GM12891 (cell line): ENCODE results near the gene TIMP2.
"Not testable (repeated sequence)": the region's sequence is repeated elsewhere in the genome, so short reads cannot be mapped to it uniquely, and the experiment has no call there.

Source experiments
- DNase-seq: peaks from one replicate; pipeline ENCODE4 v3.0.0; 2011; ENCODE audit warnings: low spot score; ENCODE audit not compliant: insufficient read length
- FAIRE-seq: peaks from 2 replicates; lab custom pipeline; 2011; peaks lifted over from hg19 to GRCh38; lab: Jason Lieb, UNC
- PAX5 ChIP-seq: IDR thresholded peaks from 2 replicates; pipeline ENCODE4 v1.6.1; 2011; ENCODE audit warnings: low read length, moderate library complexity, mild to moderate bottlenecking; ENCODE audit not compliant: insufficient read depth, severe bottlenecking
- POLR2A ChIP-seq: IDR thresholded peaks from 2 replicates; pipeline ENCODE4 v1.6.1; 2011; ENCODE audit warnings: low read depth, low read length, control low read depth
- POLR2AphosphoS5 ChIP-seq: IDR thresholded peaks from 2 replicates; pipeline ENCODE4 v1.6.1; 2011; ENCODE audit warnings: low read depth, low read length, control low read depth
- POU2F2 ChIP-seq: IDR thresholded peaks from 2 replicates; pipeline ENCODE4 v1.6.1; 2011; ENCODE audit warnings: low read depth, mild to moderate bottlenecking, control low read depth, low read length, moderate library complexity
- SPI1 ChIP-seq: IDR thresholded peaks from 2 replicates; pipeline ENCODE4 v1.6.1; 2011; ENCODE audit warnings: low read depth, low read length, control low read depth
- TAF1 ChIP-seq: IDR thresholded peaks from 2 replicates; pipeline ENCODE4 v1.6.1; 2011; ENCODE audit warnings: low read depth, low read length, control low read depth

The TIMP2 gene

GRCh38 chr17:78919861-78920450 lies 5.2 kb downstream of the TIMP2 start:
- no peak for TF ChIP-seq POLR2A
- no peak for TF ChIP-seq POU2F2
- TF ChIP-seq SPI1, result no peak
- TF ChIP-seq TAF1, result no peak
- TF ChIP-seq POLR2AphosphoS5, result no peak
- TF ChIP-seq PAX5, result no peak
- DNase-seq (no peak), FAIRE-seq (no peak)

GRCh38 chr17:78918979-78919378 lies 6.2 kb downstream of the TIMP2 start:
- no peak for FAIRE-seq
- DNase-seq, result no peak

GRCh38 chr17:78917451-78918275 lies 7.5 kb downstream of the TIMP2 start:
- FAIRE-seq, result no peak
- no peak for TF ChIP-seq POU2F2
- no peak for TF ChIP-seq TAF1
- TF ChIP-seq POLR2A, result no peak
- TF ChIP-seq PAX5, result no peak
- TF ChIP-seq SPI1, result no peak
- TF ChIP-seq POLR2AphosphoS5, result no peak
- DNase-seq, result no peak

More at GRCh38 chr17:78918979-78919378, 6.2 kb downstream of the TIMP2 start:
- TF ChIP-seq TAF1 (no peak), PAX5 (no peak), SPI1 (no peak), POU2F2 (no peak), POLR2A (no peak), POLR2AphosphoS5 (no peak)

- FAIRE-seq (no peak), DNase-seq (no peak)
- TF ChIP-seq PAX5, result no peak
- no peak for TF ChIP-seq POLR2AphosphoS5
- TF ChIP-seq TAF1, result no peak
- no peak for TF ChIP-seq SPI1
- TF ChIP-seq POLR2A, result no peak
- no peak for TF ChIP-seq POU2F2
These were observed 9.1 kb downstream of the TIMP2 start for GRCh38 chr17:78915872-78916632.

- FAIRE-seq (no peak), DNase-seq (no peak)
- TF ChIP-seq PAX5, result no peak
- TF ChIP-seq POU2F2, result no peak
- no peak for TF ChIP-seq POLR2AphosphoS5
These were observed 12.1 kb downstream of the TIMP2 start for GRCh38 chr17:78913115-78913514.

GRCh38 chr17:78912082-78912481 lies 13.1 kb downstream of the TIMP2 start:
- TF ChIP-seq POLR2AphosphoS5 (no peak), TAF1 (no peak), SPI1 (no peak), PAX5 (no peak), POU2F2 (no peak), POLR2A (no peak)
- DNase-seq (no peak), FAIRE-seq (no peak)

GRCh38 chr17:78911543-78911942 lies 13.6 kb downstream of the TIMP2 start:
- not testable (repeated sequence) for FAIRE-seq

GRCh38 chr17:78910497-78911284 lies 14.5 kb downstream of the TIMP2 start:
- TF ChIP-seq POLR2AphosphoS5 (no peak), POU2F2 (no peak), PAX5 (no peak), SPI1 (no peak), TAF1 (no peak), POLR2A (no peak)
- DNase-seq, result no peak
- FAIRE-seq, result no peak

More at GRCh38 chr17:78911543-78911942, 13.6 kb downstream of the TIMP2 start:
- DNase-seq, result not testable (repeated sequence)

- no peak for FAIRE-seq
- no peak for TF ChIP-seq POU2F2
- DNase-seq, result no peak
These were observed 16.8 kb downstream of the TIMP2 start for GRCh38 chr17:78908426-78908825.

- no peak for FAIRE-seq
- TF ChIP-seq POU2F2, result no peak
- TF ChIP-seq TAF1, result no peak
- TF ChIP-seq PAX5, result no peak
- no peak for TF ChIP-seq POLR2A
- TF ChIP-seq SPI1, result no peak
- TF ChIP-seq POLR2AphosphoS5, result no peak
- DNase-seq, result no peak
These were observed 19.6 kb downstream of the TIMP2 start for GRCh38 chr17:78905541-78905940.
